Measurements from ENCODE around the gene SERINC1.
A peak's percentile ranks its signal among the peaks of the same experiment; 100 is the strongest.

SERINC1 gene

GRCh38 chr6:122494665-122495272 lies 23.2 kb upstream of the SERINC1 start:
- TF ChIP-seq MAX (IDR thresholded peaks at IDR 0.05; ENCODE audit: low read depth, low read length) (no peak), CTCF (IDR thresholded peaks at IDR 0.05; ENCODE audit: low read depth, low read length) (no peak), MYC (IDR thresholded peaks at IDR 0.05; ENCODE audit: low read depth, low read length) (no peak), POLR2A (IDR thresholded peaks at IDR 0.05; ENCODE audit: extremely low read depth, insufficient read length) (no peak)
- H3K4me3 ChIP-seq (ENCODE audit: low read depth, low read length): no peak overlapping the region
- DNase-seq (ENCODE audit: low read depth): no peak

- TF ChIP-seq MYC (IDR thresholded peaks at IDR 0.05; ENCODE audit: low read depth, low read length) (no peak), CTCF (IDR thresholded peaks at IDR 0.05; ENCODE audit: low read depth, low read length) (peak; percentile 95), MAX (IDR thresholded peaks at IDR 0.05; ENCODE audit: low read depth, low read length) (no peak), POLR2A (IDR thresholded peaks at IDR 0.05; ENCODE audit: extremely low read depth, insufficient read length) (no peak)
- no peak overlapping the region for H3K4me3 ChIP-seq (ENCODE audit: low read depth, low read length)
- DNase-seq (ENCODE audit: low read depth): peak; percentile 73
These were observed 20.4 kb upstream of the SERINC1 start for GRCh38 chr6:122491919-122492555.

GRCh38 chr6:122490607-122491006 lies 19.0 kb upstream of the SERINC1 start:
- H3K4me3 ChIP-seq (ENCODE audit: low read depth, low read length): no peak overlapping the region
- TF ChIP-seq CTCF (IDR thresholded peaks at IDR 0.05; ENCODE audit: low read depth, low read length) (no peak), MYC (IDR thresholded peaks at IDR 0.05; ENCODE audit: low read depth, low read length) (no peak), MAX (IDR thresholded peaks at IDR 0.05; ENCODE audit: low read depth, low read length) (no peak), POLR2A (IDR thresholded peaks at IDR 0.05; ENCODE audit: extremely low read depth, insufficient read length) (no peak)
- DNase-seq (ENCODE audit: low read depth): no peak

GRCh38 chr6:122484760-122485159 lies 13.2 kb upstream of the SERINC1 start:
- no peak overlapping the region for H3K4me3 ChIP-seq (ENCODE audit: low read depth, low read length)
- TF ChIP-seq MAX (IDR thresholded peaks at IDR 0.05; ENCODE audit: low read depth, low read length) (peak; percentile 49), MYC (IDR thresholded peaks at IDR 0.05; ENCODE audit: low read depth, low read length) (0 out of 2 replicates have a peak, but pooled peaks have one; percentile 22), POLR2A (IDR thresholded peaks at IDR 0.05; ENCODE audit: extremely low read depth, insufficient read length) (no peak), CTCF (IDR thresholded peaks at IDR 0.05; ENCODE audit: low read depth, low read length) (no peak)
- DNase-seq (ENCODE audit: low read depth): peak; percentile 51

GRCh38 chr6:122482750-122483080 lies 11.1 kb upstream of the SERINC1 start:
- no peak overlapping the region for H3K4me3 ChIP-seq (ENCODE audit: low read depth, low read length)
- TF ChIP-seq POLR2A (IDR thresholded peaks at IDR 0.05; ENCODE audit: extremely low read depth, insufficient read length) (no peak), MYC (IDR thresholded peaks at IDR 0.05; ENCODE audit: low read depth, low read length) (no peak), MAX (IDR thresholded peaks at IDR 0.05; ENCODE audit: low read depth, low read length) (no peak), CTCF (IDR thresholded peaks at IDR 0.05; ENCODE audit: low read depth, low read length) (no peak)
- DNase-seq (ENCODE audit: low read depth): no peak

Data from NB4 (cell line).